Glutamatergic neuron (in vitro differentiated cells): ENCODE data around the gene ABHD11. TPM values are rescaled to one million over a fixed set of nuclear protein-coding genes. Genes with fewer than 3 reads are reported as not detected.
A peak's percentile ranks its signal among the peaks of the same experiment; 100 is the strongest.

Experiments
- DNase-seq: peaks from one replicate; pipeline ENCODE4 v3.0.0; 2022
- H3K27ac Mint-ChIP-seq: one replicate; pipeline ENCODE4 v1.8.0; 2020; ENCODE audit warnings: mild to moderate bottlenecking, mixed read lengths, inconsistent platforms; ENCODE audit not compliant: unreplicated experiment
- H3K27me3 Mint-ChIP-seq: one replicate; pipeline ENCODE4 v1.8.0; 2020; ENCODE audit warnings: mild to moderate bottlenecking, moderate library complexity, mixed read lengths, inconsistent platforms; ENCODE audit not compliant: unreplicated experiment
- H3K36me3 Mint-ChIP-seq: one replicate; pipeline ENCODE4 v1.8.0; 2020; ENCODE audit warnings: mild to moderate bottlenecking, mixed read lengths, inconsistent platforms; ENCODE audit not compliant: unreplicated experiment
- H3K4me1 Mint-ChIP-seq: one replicate; pipeline ENCODE4 v1.8.0; 2020; ENCODE audit warnings: mild to moderate bottlenecking, low read depth, mixed read lengths, inconsistent platforms; ENCODE audit not compliant: unreplicated experiment
- H3K4me3 Mint-ChIP-seq: one replicate; pipeline ENCODE4 v1.8.0; 2020; ENCODE audit warnings: mild to moderate bottlenecking, mixed read lengths, inconsistent platforms; ENCODE audit not compliant: unreplicated experiment
- H3K9me3 Mint-ChIP-seq: one replicate; pipeline ENCODE4 v1.8.0; 2020; ENCODE audit warnings: mild to moderate bottlenecking, moderate library complexity, mixed read lengths, inconsistent platforms; ENCODE audit not compliant: unreplicated experiment
- CTCF ChIP-seq: fragments of 200-600 bp; sonication (generic); IDR thresholded peaks from one replicate; pipeline ENCODE4 v1.5.0; 2021; ENCODE audit not compliant: partially characterized antibody, unreplicated experiment
- total RNA-seq: library from RNA; stranded (reverse); fragmentation: NEBNext Ultra II Directional; extraction: Animal tissue kit (Norgen Biotek cat#: 25700); gene quantifications from one replicate; pipeline ENCODE4 v1.2.1, GENCODE V29; 2021; ENCODE audit not compliant: unreplicated experiment

The ABHD11 gene
- total RNA-seq, 1 donor from 2014 or later: 13.9 TPM

GRCh38 chr7:73734619-73735527 lies 3.7 kb downstream of the ABHD11 start:
- no peak overlapping the region for H3K4me3 Mint-ChIP-seq
- peak; percentile 78 for TF ChIP-seq CTCF
- H3K27me3 Mint-ChIP-seq: peaks cover 6% of the 10 kb centered on the region
- H3K4me1 Mint-ChIP-seq: no peaks in the 10 kb centered on the region
- DNase-seq: peak; percentile 80
- peaks cover 4% of the 10 kb centered on the region for H3K9me3 Mint-ChIP-seq
- no peaks in the 10 kb centered on the region for H3K36me3 Mint-ChIP-seq
- no peak overlapping the region for H3K27ac Mint-ChIP-seq

- Mint-ChIP-seq H3K4me1 (no peaks in the 10 kb centered on the region), H3K36me3 (no peaks in the 10 kb centered on the region), H3K27ac (no peak overlapping the region), H3K27me3 (peaks cover 4% of the 10 kb centered on the region), H3K9me3 (peaks cover 2% of the 10 kb centered on the region), H3K4me3 (no peak overlapping the region)
- DNase-seq: no peak
- TF ChIP-seq CTCF: no peak
These were observed 6.2 kb downstream of the ABHD11 start for GRCh38 chr7:73732397-73732796.

GRCh38 chr7:73730485-73730884 lies 8.1 kb downstream of the ABHD11 start:
- TF ChIP-seq CTCF: no peak
- no peaks in the 10 kb centered on the region for H3K27me3 Mint-ChIP-seq
- no peak overlapping the region for H3K4me3 Mint-ChIP-seq
- no peaks in the 10 kb centered on the region for H3K4me1 Mint-ChIP-seq
- peaks cover 2% of the 10 kb centered on the region for H3K9me3 Mint-ChIP-seq
- H3K36me3 Mint-ChIP-seq: no peaks in the 10 kb centered on the region
- no peak overlapping the region for H3K27ac Mint-ChIP-seq
- no peak for DNase-seq

GRCh38 chr7:73728551-73728950 lies 10.1 kb downstream of the ABHD11 start:
- no peaks in the 10 kb centered on the region for H3K36me3 Mint-ChIP-seq
- no peak for TF ChIP-seq CTCF
- no peak overlapping the region for H3K27ac Mint-ChIP-seq
- H3K4me1 Mint-ChIP-seq: no peaks in the 10 kb centered on the region
- H3K27me3 Mint-ChIP-seq: no peaks in the 10 kb centered on the region
- DNase-seq: no peak
- no peaks in the 10 kb centered on the region for H3K9me3 Mint-ChIP-seq
- H3K4me3 Mint-ChIP-seq: no peak overlapping the region

GRCh38 chr7:73727952-73728351 lies 10.7 kb downstream of the ABHD11 start:
- H3K4me3 Mint-ChIP-seq: no peak overlapping the region
- H3K4me1 Mint-ChIP-seq: no peaks in the 10 kb centered on the region
- H3K36me3 Mint-ChIP-seq: no peaks in the 10 kb centered on the region
- no peak for DNase-seq
- H3K27ac Mint-ChIP-seq: no peak overlapping the region
- TF ChIP-seq CTCF: no peak
- no peaks in the 10 kb centered on the region for H3K9me3 Mint-ChIP-seq
- no peaks in the 10 kb centered on the region for H3K27me3 Mint-ChIP-seq
